Stimulated activated naive CD8-positive, alpha-beta T cell treated with anti-CD3 and anti-CD28 coated beads, Interleukin-15, Interleukin-2, amounts not matched to agents 100 U/mL and 50 U/mL, for 24 hours (primary cell): ENCODE data around the gene APEH.

Experiments
- ATAC-seq: fragments of 150-1000 bp; cut with Tn5 transposase; one replicate; pipeline ENCODE4 v1.10.0; 2021
- DNase-seq: peaks from one replicate; pipeline ENCODE4 v3.0.0; 2021

The APEH gene

DNA sequence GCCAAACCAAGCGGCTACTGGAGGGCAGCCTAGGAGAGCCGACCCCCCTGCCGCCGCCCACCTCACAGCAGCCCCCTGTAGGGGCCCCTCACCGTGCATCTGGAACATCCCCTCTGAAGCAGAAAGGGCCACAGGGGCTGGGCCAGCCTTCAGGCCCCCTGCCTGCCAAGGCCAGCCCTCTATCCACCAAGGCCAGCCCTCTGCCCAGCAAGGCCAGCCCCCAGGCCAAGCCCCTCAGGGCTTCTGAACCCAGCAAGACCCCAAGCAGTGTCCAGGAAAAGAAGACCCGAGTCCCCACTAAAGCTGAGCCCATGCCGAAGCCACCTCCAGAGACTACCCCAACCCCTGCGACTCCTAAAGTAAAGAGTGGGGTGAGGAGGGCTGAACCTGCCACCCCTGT, 23.5 kb upstream of the APEH start:
- ATAC-seq (no peak), DNase-seq (no peak)

DNA sequence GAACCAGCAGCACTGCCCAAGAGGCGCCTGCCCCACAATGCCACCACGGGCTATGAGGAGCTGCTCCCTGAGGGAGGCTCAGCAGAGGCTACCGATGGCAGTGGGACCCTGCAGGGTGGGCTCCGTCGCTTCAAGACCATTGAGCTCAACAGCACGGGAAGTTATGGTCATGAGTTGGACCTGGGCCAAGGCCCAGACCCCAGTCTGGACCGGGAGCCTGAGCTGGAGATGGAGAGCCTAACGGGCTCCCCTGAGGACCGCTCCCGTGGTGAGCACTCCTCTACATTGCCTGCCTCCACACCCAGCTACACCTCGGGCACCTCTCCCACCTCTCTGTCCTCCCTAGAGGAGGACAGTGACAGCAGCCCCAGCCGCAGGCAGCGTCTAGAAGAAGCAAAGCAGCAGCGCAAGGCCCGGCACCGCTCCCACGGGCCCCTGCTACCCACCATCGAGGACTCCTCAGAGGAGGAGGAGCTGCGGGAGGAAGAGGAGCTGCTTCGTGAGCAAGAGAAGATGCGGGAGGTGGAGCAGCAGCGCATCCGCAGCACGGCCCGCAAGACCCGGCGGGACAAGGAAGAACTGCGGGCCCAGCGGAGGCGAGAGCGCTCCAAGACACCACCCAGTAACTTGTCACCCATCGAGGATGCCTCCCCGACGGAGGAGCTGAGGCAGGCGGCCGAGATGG, 21.8 kb upstream of the APEH start:
- DNase-seq = no peak
- no peak for ATAC-seq

DNA sequence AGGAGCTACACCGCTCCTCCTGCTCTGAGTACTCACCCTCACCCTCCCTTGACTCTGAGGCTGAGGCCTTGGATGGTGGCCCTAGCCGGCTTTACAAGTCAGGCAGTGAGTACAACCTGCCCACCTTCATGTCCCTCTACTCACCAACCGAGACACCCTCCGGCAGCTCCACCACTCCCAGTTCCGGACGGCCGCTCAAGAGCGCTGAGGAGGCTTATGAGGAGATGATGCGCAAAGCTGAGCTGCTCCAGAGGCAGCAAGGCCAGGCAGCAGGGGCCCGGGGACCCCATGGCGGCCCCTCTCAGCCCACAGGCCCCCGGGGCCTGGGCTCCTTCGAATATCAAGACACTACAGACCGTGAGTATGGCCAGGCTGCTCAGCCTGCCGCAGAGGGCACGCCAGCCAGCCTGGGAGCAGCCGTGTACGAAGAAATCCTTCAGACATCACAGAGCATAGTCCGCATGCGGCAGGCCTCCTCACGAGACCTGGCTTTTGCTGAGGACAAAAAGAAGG, 21.2 kb upstream of the APEH start:
- ATAC-seq (no peak), DNase-seq (no peak)

DNA sequence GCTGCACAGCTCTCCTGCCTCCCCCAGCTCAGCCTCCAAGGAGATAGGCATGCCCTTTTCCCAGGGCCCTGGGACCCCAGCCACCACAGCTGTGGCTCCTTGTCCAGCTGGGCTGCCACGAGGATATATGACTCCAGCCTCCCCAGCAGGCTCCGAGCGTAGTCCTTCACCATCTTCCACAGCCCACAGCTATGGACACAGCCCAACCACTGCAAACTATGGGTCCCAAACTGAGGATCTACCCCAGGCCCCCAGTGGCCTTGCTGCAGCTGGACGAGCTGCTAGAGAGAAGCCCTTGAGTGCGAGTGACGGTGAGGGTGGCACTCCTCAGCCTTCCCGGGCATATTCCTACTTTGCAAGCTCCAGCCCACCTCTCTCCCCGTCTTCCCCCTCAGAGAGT, 20.5 kb upstream of the APEH start:
- ATAC-seq (no peak), DNase-seq (no peak)

DNA sequence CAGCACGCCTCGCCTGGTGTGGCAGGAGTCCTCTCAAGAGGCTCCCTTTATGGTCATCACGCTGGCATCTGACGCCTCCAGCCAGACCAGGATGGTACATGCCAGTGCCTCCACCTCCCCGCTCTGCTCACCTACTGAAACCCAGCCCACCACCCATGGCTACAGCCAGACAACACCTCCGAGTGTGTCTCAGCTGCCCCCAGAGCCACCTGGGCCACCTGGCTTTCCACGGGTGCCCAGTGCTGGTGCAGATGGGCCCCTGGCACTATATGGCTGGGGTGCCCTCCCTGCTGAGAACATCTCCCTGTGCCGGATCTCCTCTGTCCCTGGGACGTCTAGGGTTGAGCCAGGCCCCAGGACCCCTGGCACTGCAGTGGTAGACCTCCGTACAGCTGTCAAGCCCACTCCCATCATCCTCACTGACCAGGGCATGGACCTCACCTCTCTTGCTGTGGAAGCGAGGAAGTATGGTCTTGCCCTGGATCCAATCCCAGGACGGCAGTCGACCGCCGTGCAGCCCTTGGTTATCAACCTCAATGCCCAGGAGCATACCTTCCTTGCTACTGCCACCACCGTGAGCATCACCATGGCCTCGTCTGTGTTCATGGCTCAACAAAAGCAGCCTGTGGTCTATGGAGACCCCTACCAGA, 19.9 kb upstream of the APEH start:
- ATAC-seq (no peak), DNase-seq (no peak)

DNA sequence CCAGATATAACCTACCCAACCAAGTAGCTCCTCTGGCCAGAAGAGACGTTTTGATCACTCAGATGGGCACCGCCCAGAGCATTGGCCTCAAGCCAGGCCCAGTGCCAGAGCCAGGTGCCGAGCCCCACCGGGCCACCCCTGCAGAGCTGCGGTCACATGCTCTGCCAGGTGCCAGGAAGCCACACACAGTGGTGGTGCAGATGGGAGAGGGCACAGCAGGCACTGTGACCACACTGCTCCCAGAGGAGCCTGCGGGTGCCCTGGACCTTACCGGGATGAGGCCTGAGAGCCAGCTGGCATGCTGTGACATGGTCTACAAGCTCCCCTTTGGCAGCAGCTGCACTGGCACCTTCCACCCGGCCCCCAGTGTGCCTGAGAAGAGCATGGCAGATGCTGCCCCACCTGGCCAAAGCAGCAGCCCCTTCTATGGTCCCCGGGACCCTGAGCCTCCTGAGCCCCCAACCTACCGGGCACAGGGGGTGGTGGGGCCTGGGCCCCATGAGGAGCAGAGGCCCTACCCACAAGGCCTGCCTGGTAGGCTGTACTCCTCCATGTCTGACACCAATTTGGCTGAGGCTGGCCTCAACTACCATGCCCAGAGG, 19.1 kb upstream of the APEH start:
- DNase-seq (no peak), ATAC-seq (no peak)

DNA sequence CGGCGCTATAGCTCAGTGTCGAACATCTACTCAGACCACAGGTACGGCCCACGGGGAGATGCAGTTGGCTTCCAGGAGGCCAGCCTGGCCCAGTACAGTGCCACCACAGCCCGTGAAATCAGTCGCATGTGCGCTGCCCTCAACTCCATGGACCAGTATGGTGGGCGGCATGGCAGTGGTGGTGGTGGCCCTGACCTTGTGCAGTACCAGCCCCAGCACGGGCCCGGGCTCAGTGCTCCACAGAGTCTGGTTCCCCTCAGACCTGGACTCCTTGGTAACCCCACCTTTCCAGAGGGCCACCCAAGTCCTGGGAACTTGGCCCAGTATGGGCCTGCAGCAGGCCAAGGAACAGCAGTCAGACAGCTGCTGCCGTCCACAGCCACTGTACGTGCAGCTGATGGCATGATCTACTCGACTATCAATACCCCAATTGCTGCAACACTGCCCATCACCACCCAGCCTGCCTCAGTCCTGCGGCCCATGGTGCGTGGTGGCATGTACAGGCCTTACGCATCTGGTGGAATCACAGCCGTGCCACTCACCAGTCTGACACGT, 18.3 kb upstream of the APEH start:
- no peak for ATAC-seq
- no peak for DNase-seq

DNA sequence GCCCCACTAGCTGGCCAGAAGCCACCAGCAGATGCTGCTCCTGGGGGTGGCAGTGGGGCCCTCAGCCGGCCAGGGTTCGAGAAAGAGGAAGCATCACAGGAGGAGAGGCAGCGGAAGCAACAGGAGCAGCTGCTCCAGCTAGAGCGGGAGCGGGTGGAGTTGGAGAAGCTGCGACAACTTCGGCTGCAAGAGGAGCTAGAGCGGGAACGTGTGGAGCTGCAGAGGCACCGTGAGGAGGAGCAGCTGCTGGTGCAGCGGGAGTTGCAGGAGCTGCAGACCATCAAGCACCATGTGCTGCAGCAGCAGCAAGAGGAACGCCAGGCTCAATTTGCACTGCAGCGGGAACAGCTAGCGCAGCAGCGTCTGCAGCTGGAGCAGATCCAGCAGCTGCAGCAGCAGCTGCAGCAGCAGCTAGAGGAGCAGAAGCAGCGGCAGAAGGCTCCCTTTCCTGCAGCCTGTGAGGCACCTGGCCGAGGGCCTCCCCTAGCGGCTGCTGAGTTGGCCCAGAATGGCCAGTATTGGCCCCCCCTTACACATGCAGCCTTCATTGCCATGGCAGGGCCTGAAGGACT, 17.5 kb upstream of the APEH start:
- ATAC-seq (no peak), DNase-seq (no peak)

DNA sequence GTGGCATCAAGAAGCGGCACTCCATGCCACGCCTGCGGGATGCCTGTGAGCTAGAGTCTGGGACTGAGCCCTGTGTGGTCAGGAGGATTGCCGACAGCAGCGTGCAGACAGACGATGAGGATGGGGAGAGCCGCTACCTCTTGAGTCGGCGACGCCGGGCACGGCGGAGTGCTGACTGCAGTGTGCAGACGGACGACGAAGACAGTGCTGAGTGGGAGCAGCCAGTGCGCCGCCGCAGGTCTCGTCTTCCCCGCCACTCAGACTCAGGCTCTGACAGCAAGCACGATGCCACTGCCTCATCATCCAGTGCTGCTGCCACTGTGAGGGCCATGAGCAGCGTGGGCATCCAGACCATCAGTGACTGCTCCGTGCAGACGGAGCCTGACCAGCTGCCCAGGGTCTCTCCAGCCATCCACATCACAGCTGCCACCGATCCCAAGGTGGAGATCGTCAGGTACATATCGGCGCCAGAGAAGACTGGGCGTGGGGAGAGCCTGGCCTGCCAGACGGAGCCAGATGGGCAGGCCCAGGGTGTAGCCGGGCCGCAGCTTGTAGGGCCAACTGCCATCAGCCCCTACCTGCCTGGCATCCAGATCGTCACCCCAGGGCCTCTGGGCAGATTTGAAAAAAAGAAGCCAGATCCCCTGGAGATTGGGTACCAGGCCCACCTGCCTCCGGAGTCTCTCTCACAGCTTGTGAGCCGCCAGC, 16.8 kb upstream of the APEH start:
- DNase-seq (no peak), ATAC-seq (no peak)

DNA sequence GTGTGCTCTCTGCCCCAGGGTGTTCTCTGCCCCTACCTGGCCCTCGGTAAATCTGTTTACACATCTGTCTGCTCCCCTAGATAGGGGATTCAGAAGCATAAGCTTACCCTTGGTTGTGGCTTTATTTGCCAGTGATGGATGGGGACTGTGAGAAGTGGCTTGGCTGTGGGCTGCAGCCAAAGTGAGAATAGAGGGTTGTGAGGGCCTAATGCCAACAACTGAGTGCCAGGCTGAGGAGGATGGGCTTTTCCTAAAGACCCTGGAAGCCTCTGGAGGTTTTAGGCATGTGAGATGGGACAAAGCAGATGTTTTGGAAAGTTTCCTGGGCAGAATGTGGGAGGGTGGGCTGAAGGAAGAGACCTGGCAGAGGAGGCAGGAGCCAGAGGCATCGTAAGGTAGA, 15.4 kb upstream of the APEH start:
- no peak for DNase-seq
- no peak for ATAC-seq

DNA sequence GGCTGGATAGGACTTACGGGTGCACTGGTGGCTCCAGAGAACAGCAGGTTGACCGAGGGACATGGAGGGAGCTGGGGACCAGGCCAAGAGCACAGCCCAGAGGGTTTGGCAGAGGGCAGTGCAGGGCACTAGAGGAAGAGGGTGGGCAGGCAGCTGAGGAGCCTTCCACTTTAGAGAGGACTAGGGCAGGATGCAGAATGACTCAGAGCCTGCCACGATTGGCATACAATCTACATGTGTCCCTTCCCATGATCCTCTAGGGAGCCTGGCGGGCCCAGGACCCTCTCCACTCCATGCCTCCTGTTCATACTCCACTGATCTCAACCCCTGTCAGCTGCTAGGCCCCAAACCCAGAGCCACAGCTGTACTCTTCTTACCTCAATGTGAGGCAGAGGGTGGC, 14.4 kb upstream of the APEH start:
- DNase-seq = no peak
- no peak for ATAC-seq

DNA sequence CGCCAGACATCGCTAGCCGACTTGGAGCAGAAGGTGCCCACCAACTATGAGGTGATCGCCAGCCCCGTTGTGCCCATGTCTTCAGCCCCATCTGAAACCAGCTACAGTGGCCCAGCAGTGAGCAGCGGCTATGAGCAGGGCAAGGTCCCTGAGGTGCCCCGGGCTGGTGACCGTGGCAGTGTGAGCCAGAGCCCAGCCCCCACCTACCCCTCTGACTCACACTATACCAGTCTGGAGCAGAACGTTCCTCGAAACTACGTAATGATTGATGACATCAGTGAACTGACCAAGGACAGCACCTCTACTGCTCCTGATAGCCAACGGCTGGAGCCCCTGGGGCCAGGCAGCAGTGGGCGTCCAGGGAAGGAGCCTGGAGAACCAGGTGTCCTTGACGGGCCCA, 12.9 kb upstream of the APEH start:
- ATAC-seq = no peak
- no peak for DNase-seq

DNA sequence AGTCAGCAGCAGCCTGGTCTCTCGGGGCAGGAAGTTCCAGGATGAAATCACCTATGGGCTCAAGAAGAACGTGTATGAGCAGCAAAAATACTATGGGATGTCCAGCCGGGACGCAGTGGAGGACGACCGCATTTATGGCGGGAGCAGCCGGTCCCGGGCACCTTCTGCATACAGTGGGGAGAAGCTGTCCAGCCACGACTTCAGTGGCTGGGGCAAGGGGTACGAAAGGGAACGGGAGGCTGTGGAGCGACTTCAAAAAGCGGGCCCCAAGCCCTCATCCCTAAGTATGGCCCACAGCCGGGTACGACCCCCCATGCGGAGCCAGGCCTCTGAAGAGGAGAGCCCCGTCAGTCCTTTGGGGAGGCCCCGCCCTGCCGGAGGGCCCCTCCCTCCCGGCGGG, 12.1 kb upstream of the APEH start:
- DNase-seq (no peak), ATAC-seq (no peak)

DNA sequence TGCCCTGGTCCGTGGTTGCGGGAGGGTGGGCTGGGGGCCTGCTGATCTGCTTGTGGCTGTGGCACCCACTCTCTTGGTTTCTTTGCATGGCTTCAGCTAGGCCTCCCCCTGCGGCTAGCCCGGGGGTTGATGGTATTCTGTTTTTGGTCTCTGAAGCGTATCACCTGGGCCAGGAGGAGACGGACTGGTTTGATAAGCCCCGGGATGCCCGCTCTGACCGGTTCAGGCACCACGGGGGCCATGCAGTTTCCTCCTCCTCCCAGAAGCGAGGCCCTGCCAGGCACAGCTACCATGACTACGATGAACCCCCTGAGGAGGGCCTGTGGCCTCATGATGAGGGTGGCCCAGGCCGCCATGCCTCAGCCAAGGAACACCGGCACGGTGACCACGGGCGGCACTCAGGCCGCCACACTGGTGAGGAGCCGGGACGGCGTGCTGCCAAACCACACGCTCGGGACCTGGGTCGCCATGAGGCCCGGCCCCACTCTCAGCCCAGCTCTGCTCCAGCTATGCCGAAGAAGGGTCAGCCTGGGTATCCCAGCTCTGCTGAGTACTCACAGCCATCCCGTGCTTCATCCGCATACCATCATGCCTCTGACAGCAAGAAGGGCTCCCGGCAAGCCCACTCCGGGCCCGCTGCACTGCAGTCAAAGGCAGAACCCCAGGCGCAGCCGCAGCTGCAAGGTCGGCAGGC, 11.3 kb upstream of the APEH start:
- DNase-seq (no peak), ATAC-seq (no peak)

DNA sequence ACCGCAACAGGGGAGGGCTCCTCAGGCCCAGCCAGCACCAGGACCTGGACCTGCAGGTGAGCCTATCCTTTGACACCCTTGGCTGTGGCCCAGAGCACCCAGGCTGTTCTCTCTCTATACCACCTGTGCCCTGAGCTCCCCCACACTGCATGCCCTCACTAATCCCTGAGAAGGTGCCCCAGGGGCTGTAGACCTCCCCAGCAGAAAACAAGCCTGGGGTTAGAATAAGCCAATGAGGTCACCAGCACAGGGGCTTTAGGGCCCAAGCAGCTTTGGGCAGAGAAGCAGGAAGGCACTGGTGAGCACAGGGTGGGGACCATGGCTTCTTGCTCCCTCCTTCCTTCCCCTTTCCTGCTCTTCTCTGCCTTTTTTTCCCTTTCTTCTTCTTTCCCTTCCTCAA, 10.3 kb upstream of the APEH start:
- ATAC-seq (no peak), DNase-seq (no peak)

DNA sequence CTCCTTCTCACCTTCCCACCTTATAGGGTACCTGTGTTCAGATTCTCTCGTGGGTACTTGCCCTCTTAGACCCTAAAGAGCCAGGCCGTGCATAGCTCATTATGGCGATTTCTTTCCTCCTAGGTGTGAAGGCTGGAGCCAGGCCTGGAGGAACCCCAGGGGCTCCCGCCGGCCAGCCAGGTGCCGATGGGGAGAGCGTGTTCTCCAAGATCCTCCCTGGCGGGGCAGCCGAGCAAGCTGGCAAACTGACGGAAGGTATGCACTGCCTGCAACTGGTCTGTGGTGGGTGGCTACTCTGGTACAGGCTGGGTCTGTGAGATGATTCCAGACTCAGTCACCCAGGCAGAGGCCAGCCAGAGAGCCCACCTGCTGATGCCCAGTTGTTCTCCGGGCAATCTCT, 9.9 kb upstream of the APEH start:
- DNase-seq (no peak), ATAC-seq (no peak)

DNA sequence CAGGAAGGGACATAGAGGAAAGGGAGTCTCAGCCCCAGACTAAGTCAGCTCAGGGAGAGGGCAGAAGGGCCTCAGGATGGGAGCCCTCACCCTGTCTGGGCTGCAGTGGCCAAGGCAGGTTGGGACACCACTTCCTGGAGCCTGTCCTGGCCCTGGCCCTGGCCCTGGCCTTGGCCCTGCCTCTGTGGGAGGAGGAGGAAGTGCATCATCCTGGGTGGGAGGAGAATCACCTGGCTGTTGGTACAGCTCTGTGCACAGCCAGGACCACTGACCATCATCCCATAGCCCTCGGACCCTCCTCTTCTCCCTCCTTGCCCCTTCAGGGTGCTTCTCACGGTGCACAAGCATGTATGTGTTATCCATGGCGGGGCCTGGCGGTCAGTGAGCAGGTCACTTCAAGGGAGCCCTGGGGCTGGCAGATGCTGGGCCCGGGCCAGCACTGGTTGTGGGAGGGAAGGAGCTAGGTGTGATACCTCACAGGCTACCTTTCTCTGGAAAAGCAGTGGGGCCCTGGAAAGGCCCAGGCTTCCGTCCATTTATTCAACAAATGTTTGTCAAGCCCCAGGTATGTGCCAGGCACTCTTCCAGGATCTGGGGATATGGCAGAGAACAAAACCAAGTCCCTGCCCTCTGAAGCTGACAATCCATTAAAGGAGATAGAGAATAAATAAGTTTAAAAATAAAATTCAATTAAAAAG, 8.2 kb upstream of the APEH start:
- ATAC-seq (no peak), DNase-seq (no peak)

DNA sequence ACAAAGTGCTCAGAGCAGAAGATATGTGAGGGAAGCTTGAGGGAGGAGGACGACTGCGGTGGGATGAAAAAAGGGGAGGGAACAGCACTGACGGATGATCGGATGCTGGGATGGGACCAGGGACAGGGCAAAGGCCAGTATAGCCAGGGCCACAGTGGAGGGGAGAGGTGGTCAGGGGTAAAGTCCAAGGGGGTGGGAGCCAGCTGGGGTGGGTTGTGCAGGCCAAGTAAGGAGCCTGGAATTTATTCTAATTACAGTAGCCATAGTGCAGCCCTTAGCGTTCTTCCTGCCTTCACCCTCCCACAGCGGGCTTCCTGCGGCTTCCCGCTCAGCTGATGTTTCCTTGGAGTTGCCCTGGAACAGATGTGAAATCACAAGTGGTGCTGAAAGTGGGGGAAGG, 7.6 kb upstream of the APEH start:
- DNase-seq (no peak), ATAC-seq (no peak)

DNA sequence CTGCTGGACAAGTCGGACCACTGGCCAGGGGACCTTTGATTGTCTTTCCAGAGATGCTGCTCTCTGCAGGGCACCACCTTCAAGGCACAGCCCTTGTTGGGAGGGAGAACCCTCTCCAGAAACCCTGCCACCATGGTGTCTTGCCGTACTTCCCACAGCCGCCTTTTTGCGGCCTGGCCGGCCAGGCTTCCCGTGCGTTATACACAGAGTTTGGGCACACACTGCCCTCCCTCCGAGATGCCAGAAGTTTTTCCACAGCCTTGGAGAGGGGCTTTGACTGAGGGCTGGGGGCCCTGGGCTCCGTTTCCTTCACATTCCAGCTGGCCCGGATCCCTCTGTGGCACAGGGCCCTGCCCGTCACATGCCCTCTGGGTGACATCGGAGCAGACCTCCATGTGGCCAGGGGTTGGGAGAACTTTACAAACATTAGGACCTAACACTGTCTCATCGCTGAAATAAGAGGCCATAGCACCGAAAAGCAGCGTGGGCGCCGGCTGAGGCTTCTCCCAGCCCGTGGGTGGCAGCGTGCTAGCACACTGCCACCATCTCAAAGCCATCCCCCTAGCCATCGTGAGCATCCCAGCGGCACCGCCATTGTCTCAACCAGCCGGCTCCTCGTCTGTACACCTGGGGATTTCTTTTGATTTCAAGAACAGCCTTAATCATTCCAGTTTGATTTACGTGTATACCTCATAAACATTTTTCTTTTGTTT, 6.3 kb upstream of the APEH start:
- ATAC-seq = no peak
- no peak for DNase-seq

DNA sequence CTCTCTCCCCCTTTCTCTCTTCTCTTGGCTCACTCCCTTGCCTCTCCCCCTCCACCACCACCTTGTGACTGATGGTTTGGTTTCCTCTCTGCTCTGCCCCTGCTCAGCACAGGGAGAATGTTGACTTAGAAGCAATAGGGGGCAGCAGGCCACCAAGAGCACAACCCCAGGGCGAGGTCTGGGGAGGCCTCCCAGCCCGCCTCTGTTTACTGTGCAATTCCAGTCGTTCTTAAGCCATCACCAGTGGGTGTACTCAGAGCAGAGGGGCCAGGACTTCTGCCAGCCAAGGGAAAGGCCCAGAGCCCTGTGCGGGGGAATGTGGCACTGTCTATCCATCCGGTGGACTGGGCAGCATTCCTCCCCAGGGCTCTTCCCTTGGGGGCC, 5.7 kb upstream of the APEH start:
- ATAC-seq (no peak), DNase-seq (no peak)

DNA sequence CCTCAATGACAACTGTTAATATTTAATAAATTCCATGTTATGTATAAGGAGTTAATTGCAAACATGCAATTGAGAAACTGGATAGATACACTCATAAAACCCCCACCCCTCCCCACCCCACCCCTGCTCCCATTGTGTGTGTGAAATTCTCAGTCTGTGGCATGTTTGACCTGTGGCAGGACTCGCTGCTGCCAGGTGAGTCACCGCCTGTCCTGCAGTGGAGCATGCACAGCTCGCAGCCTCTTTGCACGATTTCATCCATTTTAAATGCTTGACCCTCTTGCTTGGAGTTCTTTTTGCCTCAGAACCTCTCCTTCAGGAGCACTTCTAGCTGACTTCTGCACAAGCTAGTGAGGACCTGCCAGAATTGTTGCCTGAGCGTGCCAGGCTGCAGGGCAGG, 5.3 kb upstream of the APEH start:
- ATAC-seq = no peak
- no peak for DNase-seq
